ENCODE data around the gene ZNF800. TPM values are rescaled to one million over a fixed set of nuclear protein-coding genes. Genes with fewer than 3 reads are reported as not detected.

ZNF800 gene
- total and polyA plus RNA-seq, 2 experiments from 2014 or later = 16.9 to 20.8 TPM

DNA sequence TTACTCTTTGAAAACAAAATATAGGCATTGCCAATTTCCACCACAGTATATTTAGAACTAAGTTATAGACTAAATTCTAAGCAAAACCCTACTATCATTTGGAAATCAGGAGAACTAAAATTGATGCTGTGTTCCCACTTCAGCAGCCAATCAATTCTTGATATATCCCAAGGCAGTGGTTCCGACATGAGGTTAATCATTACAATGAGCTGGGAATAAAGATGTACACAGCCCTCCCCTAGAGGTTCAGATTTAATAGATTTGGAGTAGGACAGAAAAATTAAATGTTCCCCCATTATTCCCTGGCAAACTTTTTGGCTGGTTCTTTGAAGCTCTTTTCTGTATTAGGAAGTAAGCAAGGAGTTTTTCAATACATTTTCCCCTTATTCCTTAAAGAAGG is 15.1 kb downstream of the ZNF800 start:
- in situ Hi-C loops (cut with MboI) = no loop called here
- Histone ChIP-seq H3K79me2 (ENCODE audit: insufficient read depth) (peaks cover 99% of the 10 kb centered on the region), H3K36me3 (ENCODE audit: low read depth) (peaks cover 46% of the 10 kb centered on the region), H3K9ac (no peak overlapping the region), H3K27me3 (replicated peaks; ENCODE audit: insufficient read depth) (no peaks in the 10 kb centered on the region), H3K4me3 (no peak overlapping the region), H3K27ac (no peak overlapping the region), H3K9me2 (ENCODE audit: insufficient read depth) (no peaks in the 10 kb centered on the region), H3F3A (ENCODE audit: insufficient read depth) (0 out of 2 replicates have a peak, but pooled peaks cover 4% of the 10 kb centered on the region), H3K4me1 (ENCODE audit: insufficient read depth) (peaks cover 13% of the 10 kb centered on the region), H3K9me3 (ENCODE audit: low read depth) (no peaks in the 10 kb centered on the region), H3K4me2 (ENCODE audit: unreplicated experiment) (no peak overlapping the region), H2AFZ (no peak overlapping the region), H4K20me1 (ENCODE audit: insufficient read depth) (peaks cover 7% of the 10 kb centered on the region; the same call in 1 of the 2 replicates)
- no peak for TF ChIP-seq EZH2 (IDR thresholded peaks at IDR 0.05; ENCODE audit: insufficient read depth, poor library complexity, severe bottlenecking)
- TF ChIP-seq EZH2phosphoT487 (IDR thresholded peaks at IDR 0.05; ENCODE audit: insufficient read depth, low read depth) = no peak
- no peak for DNase-seq
- WGBS, 2 experiments (ENCODE audit: low coverage in 1 of 2, low lambda C conversion rate in 2 of 2, missing lambda C conversion rate in 2 of 2) = 98 to 100% methylated on average over 1 of the region's 1 CpG

DNA sequence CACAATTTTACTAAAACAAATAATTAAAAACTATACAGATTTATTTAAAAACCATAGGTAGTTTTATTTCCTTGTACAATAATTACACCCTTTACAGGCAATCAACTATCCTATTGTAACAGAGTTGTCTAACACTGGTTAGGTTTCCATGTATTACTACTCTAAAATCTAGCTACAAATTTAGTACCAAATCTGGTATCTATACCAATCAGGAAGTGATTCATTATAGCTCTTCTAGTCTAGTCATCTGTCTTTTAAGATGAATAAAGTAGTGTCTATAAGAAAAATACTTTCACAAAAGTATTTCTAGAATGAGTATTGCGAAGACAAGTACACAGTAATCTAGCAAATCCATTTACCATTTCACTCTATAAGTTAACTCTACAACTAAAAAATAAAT is 16.9 kb downstream of the ZNF800 start:
- WGBS, 2 experiments (ENCODE audit: low coverage in 1 of 2, low lambda C conversion rate in 2 of 2, missing lambda C conversion rate in 2 of 2) = 96 to 100% methylated on average over 1 of the region's 1 CpG
- Histone ChIP-seq H2AFZ (no peak overlapping the region), H3K4me3 (no peak overlapping the region), H3K4me2 (ENCODE audit: unreplicated experiment) (peak overlapping the region; percentile 5), H3K27ac (no peak overlapping the region), H3K79me2 (ENCODE audit: insufficient read depth) (peaks cover 99% of the 10 kb centered on the region), H3K9me2 (ENCODE audit: insufficient read depth) (no peaks in the 10 kb centered on the region), H3K9ac (no peak overlapping the region), H3K36me3 (ENCODE audit: low read depth) (peaks cover 56% of the 10 kb centered on the region), H4K20me1 (ENCODE audit: insufficient read depth) (peaks cover 2% of the 10 kb centered on the region; the same call in 1 of the 2 replicates), H3K4me1 (ENCODE audit: insufficient read depth) (peaks cover 13% of the 10 kb centered on the region), H3K27me3 (replicated peaks; ENCODE audit: insufficient read depth) (no peaks in the 10 kb centered on the region), H3F3A (ENCODE audit: insufficient read depth) (0 out of 2 replicates have a peak, but pooled peaks cover 4% of the 10 kb centered on the region), H3K9me3 (ENCODE audit: low read depth) (no peaks in the 10 kb centered on the region)
- in situ Hi-C loops (cut with MboI) = no loop called here
- DNase-seq = peak; percentile 25
- TF ChIP-seq EZH2phosphoT487 (IDR thresholded peaks at IDR 0.05; ENCODE audit: insufficient read depth, low read depth) (no peak), EZH2 (IDR thresholded peaks at IDR 0.05; ENCODE audit: insufficient read depth, poor library complexity, severe bottlenecking) (no peak)

DNA sequence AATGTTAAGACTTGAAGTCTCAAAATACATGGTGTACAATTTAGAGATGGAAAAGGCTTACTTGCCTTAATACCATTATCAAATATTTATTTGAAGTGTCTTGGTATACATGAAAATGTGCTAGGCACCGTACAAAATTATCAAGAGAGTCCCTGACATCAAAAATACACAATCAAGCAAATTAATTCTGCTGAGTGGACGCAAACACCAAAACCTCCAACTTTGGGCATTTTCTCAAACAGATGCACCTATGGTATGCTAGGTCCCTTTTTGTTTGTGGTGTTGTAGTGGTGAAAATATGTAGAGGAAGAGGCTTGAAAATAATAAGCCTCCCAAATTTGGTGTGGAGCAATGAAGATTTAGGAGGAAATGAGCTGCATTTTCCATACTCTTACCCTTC is 24.8 kb downstream of the ZNF800 start:
- H3K9me2 ChIP-seq (ENCODE audit: insufficient read depth) = no peaks in the 10 kb centered on the region
- no peak for TF ChIP-seq EZH2phosphoT487 (IDR thresholded peaks at IDR 0.05; ENCODE audit: insufficient read depth, low read depth)
- TF ChIP-seq EZH2 (IDR thresholded peaks at IDR 0.05; ENCODE audit: insufficient read depth, poor library complexity, severe bottlenecking) = no peak
- no peak overlapping the region for H3K4me2 ChIP-seq (ENCODE audit: unreplicated experiment)
- no peaks in the 10 kb centered on the region for H3K9me3 ChIP-seq (ENCODE audit: low read depth)
- peaks cover 30% of the 10 kb centered on the region for H3K36me3 ChIP-seq (ENCODE audit: low read depth)
- H3K27ac ChIP-seq = no peak overlapping the region
- H3K79me2 ChIP-seq (ENCODE audit: insufficient read depth) = peaks cover 99% of the 10 kb centered on the region
- DNase-seq = no peak
- 95 to 98% methylated on average over 2 of the region's 2 CpGs for WGBS, 2 experiments (ENCODE audit: low coverage in 1 of 2, low lambda C conversion rate in 2 of 2, missing lambda C conversion rate in 2 of 2)
- H2AFZ ChIP-seq = no peak overlapping the region
- H3F3A ChIP-seq (ENCODE audit: insufficient read depth) = 0 out of 2 replicates have a peak, but pooled peaks cover 8% of the 10 kb centered on the region
- no peaks in the 10 kb centered on the region for H3K4me1 ChIP-seq (ENCODE audit: insufficient read depth)
- peaks cover 12% of the 10 kb centered on the region; the same call in 1 of the 2 replicates for H4K20me1 ChIP-seq (ENCODE audit: insufficient read depth)
- H3K27me3 ChIP-seq (replicated peaks; ENCODE audit: insufficient read depth) = no peaks in the 10 kb centered on the region
- no peak overlapping the region for H3K4me3 ChIP-seq
- in situ Hi-C loops (cut with MboI) = no loop called here
- no peak overlapping the region for H3K9ac ChIP-seq

DNA sequence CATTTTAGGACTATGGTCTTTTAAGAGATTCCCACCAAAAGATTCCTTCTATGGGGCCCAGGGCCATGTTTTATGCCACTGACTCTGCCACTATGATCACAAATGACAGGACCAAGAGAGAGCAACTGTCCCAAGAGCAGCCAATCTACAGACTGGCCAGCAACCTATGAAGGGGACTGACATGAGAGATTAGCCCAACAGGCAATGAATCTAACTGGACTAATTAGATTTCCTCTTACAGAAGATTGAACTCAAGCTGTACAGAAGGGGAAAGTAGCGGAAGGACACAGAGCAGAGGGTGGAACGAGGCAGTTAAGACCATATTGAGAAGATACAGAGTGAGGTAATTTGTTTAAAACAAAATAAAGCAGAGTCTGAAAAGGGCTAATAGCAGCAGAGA is 25.8 kb downstream of the ZNF800 start:
- no peak overlapping the region for H3K27ac ChIP-seq
- whole genome bisulfite sequencing, 2 experiments (ENCODE audit: low coverage in 1 of 2, low lambda C conversion rate in 2 of 2, missing lambda C conversion rate in 2 of 2) = 98 to 100% methylated on average over 2 of the region's 2 CpGs
- no peaks in the 10 kb centered on the region for H3K9me3 ChIP-seq (ENCODE audit: low read depth)
- H2AFZ ChIP-seq = no peak overlapping the region
- H3K9ac ChIP-seq = no peak overlapping the region
- H3K27me3 ChIP-seq (replicated peaks; ENCODE audit: insufficient read depth) = no peaks in the 10 kb centered on the region
- H3K79me2 ChIP-seq (ENCODE audit: insufficient read depth) = peaks cover 99% of the 10 kb centered on the region
- DNase-seq = no peak
- in situ Hi-C loops (cut with MboI) = no loop called here
- no peaks in the 10 kb centered on the region for H3K4me1 ChIP-seq (ENCODE audit: insufficient read depth)
- TF ChIP-seq EZH2phosphoT487 (IDR thresholded peaks at IDR 0.05; ENCODE audit: insufficient read depth, low read depth) = no peak
- TF ChIP-seq EZH2 (IDR thresholded peaks at IDR 0.05; ENCODE audit: insufficient read depth, poor library complexity, severe bottlenecking) = no peak
- 0 out of 2 replicates have a peak, but pooled peaks cover 9% of the 10 kb centered on the region for H3F3A ChIP-seq (ENCODE audit: insufficient read depth)
- no peak overlapping the region for H3K4me3 ChIP-seq
- H4K20me1 ChIP-seq (ENCODE audit: insufficient read depth) = peaks cover 12% of the 10 kb centered on the region; the same call in 1 of the 2 replicates
- no peak overlapping the region for H3K4me2 ChIP-seq (ENCODE audit: unreplicated experiment)
- peaks cover 28% of the 10 kb centered on the region for H3K36me3 ChIP-seq (ENCODE audit: low read depth)
- H3K9me2 ChIP-seq (ENCODE audit: insufficient read depth) = no peaks in the 10 kb centered on the region

Data from GM23248 (cell line).